ENCODE measurements around the gene FBXO28. TPM values are rescaled to one million over a fixed set of nuclear protein-coding genes. Genes with fewer than 3 reads are reported as not detected.

The FBXO28 gene
- total RNA-seq, 1 experiment from 2014 or later: 45.8 TPM

DNA sequence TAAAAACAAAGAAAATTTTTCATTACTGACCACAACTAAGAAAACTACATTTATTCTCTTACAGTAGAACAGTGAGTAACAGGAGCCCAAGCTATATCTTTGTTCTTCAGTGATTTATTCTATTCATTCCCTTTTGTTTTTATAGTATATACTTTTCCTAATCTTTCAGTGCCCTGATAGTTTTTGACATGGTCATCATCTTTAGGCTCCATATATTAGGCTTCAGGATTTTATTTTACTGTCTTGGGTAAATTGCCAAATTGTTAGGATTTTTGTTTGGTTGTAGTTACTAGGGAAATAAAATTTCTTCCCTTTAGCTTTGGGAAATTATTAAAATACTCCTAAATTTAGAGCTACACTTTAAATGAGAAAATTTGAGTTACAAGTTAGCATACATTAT is 10.3 kb downstream of the FBXO28 start:
- H3K9me3 ChIP-seq (ENCODE audit: low read depth, low read length, poor library complexity, severe bottlenecking): no peaks in the 10 kb centered on the region
- H3K4me3 ChIP-seq (ENCODE audit: low read depth, low read length, poor library complexity, severe bottlenecking): no peak overlapping the region
- no peak for DNase-seq (ENCODE audit: low spot score)
- no peaks in the 10 kb centered on the region for H3K4me1 ChIP-seq (ENCODE audit: insufficient read depth, low read length, poor library complexity, severe bottlenecking)
- intact Hi-C loops (cut with micrococcal nuclease; ENCODE audit: unreplicated experiment): no loop called here
- no TSS peak for BruUV-seq (replicated peaks)
- no peak overlapping the region for H3K27ac ChIP-seq (ENCODE audit: low read depth, low read length, poor library complexity, severe bottlenecking)
- TF ChIP-seq, protein P1, sequence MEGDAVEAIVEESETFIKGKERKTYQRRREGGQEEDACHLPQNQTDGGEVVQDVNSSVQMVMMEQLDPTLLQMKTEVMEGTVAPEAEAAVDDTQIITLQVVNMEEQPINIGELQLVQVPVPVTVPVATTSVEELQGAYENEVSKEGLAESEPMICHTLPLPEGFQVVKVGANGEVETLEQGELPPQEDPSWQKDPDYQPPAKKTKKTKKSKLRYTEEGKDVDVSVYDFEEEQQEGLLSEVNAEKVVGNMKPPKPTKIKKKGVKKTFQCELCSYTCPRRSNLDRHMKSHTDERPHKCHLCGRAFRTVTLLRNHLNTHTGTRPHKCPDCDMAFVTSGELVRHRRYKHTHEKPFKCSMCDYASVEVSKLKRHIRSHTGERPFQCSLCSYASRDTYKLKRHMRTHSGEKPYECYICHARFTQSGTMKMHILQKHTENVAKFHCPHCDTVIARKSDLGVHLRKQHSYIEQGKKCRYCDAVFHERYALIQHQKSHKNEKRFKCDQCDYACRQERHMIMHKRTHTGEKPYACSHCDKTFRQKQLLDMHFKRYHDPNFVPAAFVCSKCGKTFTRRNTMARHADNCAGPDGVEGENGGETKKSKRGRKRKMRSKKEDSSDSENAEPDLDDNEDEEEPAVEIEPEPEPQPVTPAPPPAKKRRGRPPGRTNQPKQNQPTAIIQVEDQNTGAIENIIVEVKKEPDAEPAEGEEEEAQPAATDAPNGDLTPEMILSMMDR (conservative IDR thresholded peaks at IDR 0.05; ENCODE audit: low read depth, low read length): no peak
- TF ChIP-seq EZH2 (IDR thresholded peaks at IDR 0.05; ENCODE audit: borderline replicate concordance, low read depth, low read length, poor library complexity, severe bottlenecking): no peak
- CTCF ChIA-PET: no interaction called here
- POLR2A ChIA-PET (ENCODE audit: low non-redundant PET): no interaction called here
- H3K36me3 ChIP-seq (ENCODE audit: insufficient read depth, low read length, poor library complexity, severe bottlenecking): no peaks in the 10 kb centered on the region
- H3K27me3 ChIP-seq (replicated peaks; ENCODE audit: insufficient read depth, low read depth, low read length, poor library complexity): no peaks in the 10 kb centered on the region

- CTCF ChIA-PET: no interaction called here
- BruUV-seq (replicated peaks): no TSS peak
- no peak for DNase-seq (ENCODE audit: low spot score)
- Histone ChIP-seq H3K4me1 (ENCODE audit: insufficient read depth, low read length, poor library complexity, severe bottlenecking) (no peaks in the 10 kb centered on the region), H3K36me3 (ENCODE audit: insufficient read depth, low read length, poor library complexity, severe bottlenecking) (peaks cover 30% of the 10 kb centered on the region), H3K9me3 (ENCODE audit: low read depth, low read length, poor library complexity, severe bottlenecking) (peaks cover 17% of the 10 kb centered on the region), H3K4me3 (ENCODE audit: low read depth, low read length, poor library complexity, severe bottlenecking) (no peak overlapping the region), H3K27ac (ENCODE audit: low read depth, low read length, poor library complexity, severe bottlenecking) (no peak overlapping the region), H3K27me3 (replicated peaks; ENCODE audit: insufficient read depth, low read depth, low read length, poor library complexity) (no peaks in the 10 kb centered on the region)
- intact Hi-C loops (cut with micrococcal nuclease; ENCODE audit: unreplicated experiment): no loop called here
- POLR2A ChIA-PET (ENCODE audit: low non-redundant PET): no interaction called here
- TF ChIP-seq, protein P1 (conservative IDR thresholded peaks at IDR 0.05; ENCODE audit: low read depth, low read length): no peak
Observed at GRCh38 chr1:224127925-224128819, 14.3 kb downstream of the FBXO28 start.

DNA sequence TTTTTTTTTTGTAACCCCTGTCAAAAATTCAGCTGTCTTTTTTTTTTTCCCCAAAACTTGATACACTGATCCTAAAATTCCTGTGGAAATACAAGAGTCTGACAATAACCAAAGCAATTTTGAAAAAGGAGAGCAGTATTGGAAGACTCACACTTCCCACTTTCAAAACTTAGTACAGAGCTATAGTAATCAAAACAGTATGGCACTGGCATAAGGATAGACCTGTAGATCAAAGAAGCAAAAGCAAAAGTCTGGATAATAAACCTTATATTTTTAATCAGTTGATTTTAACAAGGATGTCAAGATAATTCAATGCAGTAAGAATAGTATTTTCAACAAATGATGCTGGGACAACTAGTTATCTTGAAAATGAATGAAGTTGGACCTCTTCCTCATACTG is 17.3 kb downstream of the FBXO28 start:
- intact Hi-C loops (cut with micrococcal nuclease; ENCODE audit: unreplicated experiment): no loop called here
- no peak for TF ChIP-seq EZH2 (IDR thresholded peaks at IDR 0.05; ENCODE audit: borderline replicate concordance, low read depth, low read length, poor library complexity, severe bottlenecking)
- TF ChIP-seq, protein P1 (conservative IDR thresholded peaks at IDR 0.05; ENCODE audit: low read depth, low read length): no peak
- no peaks in the 10 kb centered on the region for H3K4me1 ChIP-seq (ENCODE audit: insufficient read depth, low read length, poor library complexity, severe bottlenecking)
- no peaks in the 10 kb centered on the region for H3K27me3 ChIP-seq (replicated peaks; ENCODE audit: insufficient read depth, low read depth, low read length, poor library complexity)
- no peak overlapping the region for H3K27ac ChIP-seq (ENCODE audit: low read depth, low read length, poor library complexity, severe bottlenecking)
- POLR2A ChIA-PET (ENCODE audit: low non-redundant PET): no interaction called here
- H3K4me3 ChIP-seq (ENCODE audit: low read depth, low read length, poor library complexity, severe bottlenecking): no peak overlapping the region
- no TSS peak for BruUV-seq (replicated peaks)
- DNase-seq (ENCODE audit: low spot score): no peak
- H3K9me3 ChIP-seq (ENCODE audit: low read depth, low read length, poor library complexity, severe bottlenecking): peaks cover 17% of the 10 kb centered on the region
- CTCF ChIA-PET: no interaction called here
- peaks cover 53% of the 10 kb centered on the region for H3K36me3 ChIP-seq (ENCODE audit: insufficient read depth, low read length, poor library complexity, severe bottlenecking)
